HepG2 (cell line): ENCODE data around the gene ZBTB48. TPM values are rescaled to one million over a fixed set of nuclear protein-coding genes. Genes with fewer than 3 reads are reported as not detected.

Experiments used
- HNF1B ChIP-seq: sonication (generic); formaldehyde crosslinking; IDR thresholded peaks from 2 replicates; pipeline ENCODE4 v1.5.1; 2020; ENCODE audit warnings: mild to moderate bottlenecking, moderate library complexity, missing genetic modification reagents
- HNRNPK ChIP-seq: fragments of 200-400 bp; formaldehyde crosslinking; IDR thresholded peaks from 2 replicates; pipeline ENCODE4 v1.6.1; 2018; ENCODE audit warnings: low read length, low read depth, moderate library complexity, mild to moderate bottlenecking; ENCODE audit not compliant: poor library complexity, severe bottlenecking
- KDM3A ChIP-seq: IDR thresholded peaks from 2 replicates; pipeline ENCODE4 v1.6.1; 2018; ENCODE audit warnings: low read depth, missing compliant biosample characterization
- MBNL3 ChIP-seq: fragments of 250-450 bp; sonication (Bioruptor Pico); conservative IDR thresholded peaks from 2 replicates; pipeline ENCODE4 v1.8.0; 2022; ENCODE audit warnings: mild to moderate bottlenecking, inconsistent platforms
- PITX1 ChIP-seq: sonication (generic); formaldehyde crosslinking; IDR thresholded peaks from 2 replicates; pipeline ENCODE4 v1.5.1; 2020; ENCODE audit warnings: mild to moderate bottlenecking, missing genetic modification reagents
- PLRG1 ChIP-seq: fragments of 450-650 bp; conservative IDR thresholded peaks from 2 replicates; pipeline ENCODE4 v1.6.1; 2016
- SIN3B ChIP-seq: fragments of 150-350 bp; IDR thresholded peaks from 2 replicates; pipeline ENCODE4 v1.6.1; 2014; ENCODE audit warnings: low read length
- SYNCRIP ChIP-seq: fragments of 200-400 bp; formaldehyde crosslinking; IDR thresholded peaks from 2 replicates; pipeline ENCODE4 v1.6.1; 2018; ENCODE audit warnings: mild to moderate bottlenecking, low read depth, low read length; ENCODE audit not compliant: insufficient read depth
- TP53 ChIP-seq: sonication (generic); formaldehyde crosslinking; conservative IDR thresholded peaks from 2 replicates; pipeline ENCODE4 v1.4.0; 2020; ENCODE audit warnings: missing genetic modification reagents
- ZKSCAN8 ChIP-seq: IDR thresholded peaks from 2 replicates; pipeline ENCODE4 v1.6.1; 2016; ENCODE audit warnings: borderline replicate concordance, missing genetic modification reagents, missing compliant biosample characterization
- ZNF224 ChIP-seq: sonication (generic); formaldehyde crosslinking; IDR thresholded peaks from 2 replicates; pipeline ENCODE4 v1.5.0; 2020; ENCODE audit warnings: mild to moderate bottlenecking, missing genetic modification reagents
- ZNF317 ChIP-seq: sonication (generic); formaldehyde crosslinking; IDR thresholded peaks from 2 replicates; pipeline ENCODE4 v1.5.0; 2020; ENCODE audit warnings: mild to moderate bottlenecking, missing genetic modification reagents
- ZNF34 ChIP-seq: sonication (generic); formaldehyde crosslinking; IDR thresholded peaks from 2 replicates; pipeline ENCODE4 v1.4.0; 2020; ENCODE audit warnings: mild to moderate bottlenecking, missing genetic modification reagents, borderline replicate concordance
- ZNF431 ChIP-seq: sonication (generic); formaldehyde crosslinking; IDR thresholded peaks from 2 replicates; pipeline ENCODE4 v1.9.0; 2022; ENCODE audit warnings: missing genetic modification reagents, low read depth, mild to moderate bottlenecking, borderline replicate concordance
- ZNF562 ChIP-seq: sonication (generic); formaldehyde crosslinking; IDR thresholded peaks from 2 replicates; pipeline ENCODE4 v1.8.0; 2022; ENCODE audit warnings: missing genetic modification reagents, borderline replicate concordance
- ZNF577 ChIP-seq: sonication (generic); formaldehyde crosslinking; IDR thresholded peaks from 2 replicates; pipeline ENCODE4 v1.4.0; 2020; ENCODE audit warnings: mild to moderate bottlenecking, low read depth, missing genetic modification reagents, borderline replicate concordance
- ZNF652 ChIP-seq: IDR thresholded peaks from 2 replicates; pipeline ENCODE4 v1.6.1; 2016; ENCODE audit warnings: low read depth, borderline replicate concordance
- ZNF747 ChIP-seq: sonication (generic); formaldehyde crosslinking; IDR thresholded peaks from 2 replicates; pipeline ENCODE4 v1.8.1; 2023; ENCODE audit warnings: missing genetic modification reagents, mild to moderate bottlenecking, borderline replicate concordance
- ZNF83 ChIP-seq: sonication (generic); formaldehyde crosslinking; IDR thresholded peaks from 2 replicates; pipeline ENCODE4 v1.4.0; 2020; ENCODE audit warnings: missing genetic modification reagents, mild to moderate bottlenecking, borderline replicate concordance
- polyA plus RNA-seq, 8 experiments: library from polyadenylated mRNA; depleted of rRNA in 3 of 8; stranded (reverse) in 7 of 8; unstranded in 1 of 8; fragments of >200 nt; fragmentation: Illumina TruSeq in 4 of 8; extraction: Trizol in 4 of 8; gene quantifications; 2 replicates each; pipeline versions ENCODE4 v1.2.1 to v1.2.3, GENCODE V29; 2011 to 2016; ENCODE audit warnings: low read depth in 4 of 8, missing spikeins in 1 of 8, mixed read lengths in 1 of 8; ENCODE audit not compliant: insufficient read depth in 1 of 8
- total RNA-seq, 5 experiments: library from RNA; depleted of rRNA; stranded (reverse); fragments of >200 nt; fragmentation: Illumina TruSeq; extraction: Trizol; gene quantifications; 2 replicates each; pipeline ENCODE4 v1.2.3, GENCODE V29; 2016; ENCODE audit warnings: low read depth in 1 of 5
- TF ChIP-seq, protein P1 (sequence below): sonication (generic); formaldehyde crosslinking; IDR thresholded peaks from 2 replicates; pipeline ENCODE4 v1.9.0; 2022; ENCODE audit warnings: missing genetic modification reagents, mild to moderate bottlenecking, borderline replicate concordance
- TF ChIP-seq, protein P2 (sequence below): IDR thresholded peaks from 2 replicates; pipeline ENCODE4 v1.6.1; 2016; ENCODE audit warnings: low read depth, missing genetic modification reagents, missing compliant biosample characterization

The ZBTB48 gene
- total and polyA plus RNA-seq, 2 of the 13 experiments (the other 11 are each of a cell fraction or from before 2014, with no cell fraction given) = 13.0 to 17.1 TPM

DNA sequence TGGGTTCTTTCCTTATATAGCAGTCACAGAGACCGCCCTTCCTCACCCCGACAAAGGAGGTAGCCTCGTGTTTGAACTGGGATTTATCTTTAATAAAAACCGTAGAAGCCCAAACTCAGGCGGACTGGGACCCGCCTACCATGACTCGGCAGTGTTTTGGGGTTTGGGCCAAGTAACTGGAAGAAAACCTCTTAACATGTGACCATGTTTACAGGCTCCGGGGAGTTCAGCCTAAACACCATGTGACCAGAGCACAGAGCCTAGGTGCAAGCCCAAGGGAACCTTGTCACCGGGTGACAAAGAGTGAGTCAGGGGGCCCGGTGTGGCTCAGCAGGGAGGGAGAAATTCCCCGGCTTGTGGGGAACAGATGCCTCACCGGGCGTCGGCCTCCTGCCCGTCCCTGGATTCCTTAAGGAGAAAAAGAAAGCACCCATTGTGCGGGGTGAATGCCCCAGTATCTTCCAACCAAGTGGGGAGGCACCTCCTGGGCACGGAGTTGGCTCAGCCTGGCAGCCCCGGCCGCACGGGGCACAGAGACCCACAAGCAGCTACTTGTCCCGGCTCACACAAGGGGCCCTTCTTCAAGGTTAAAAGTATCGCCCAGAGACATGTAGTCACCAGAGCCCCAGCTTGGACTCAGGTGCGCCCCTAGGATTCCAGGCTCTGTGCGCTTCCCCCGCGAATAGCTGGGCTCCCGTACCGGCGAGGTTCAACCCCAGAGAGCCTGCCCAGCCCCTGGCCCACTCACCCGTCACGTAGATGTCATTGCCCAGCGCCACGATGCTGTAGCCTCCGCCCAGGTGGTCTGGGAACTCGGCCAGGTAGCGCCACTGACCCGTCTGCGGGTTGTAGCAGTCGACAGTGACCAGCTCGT lies 21.5 kb downstream of the ZBTB48 start (continued):
- TF ChIP-seq ZNF747 (CRISPR knock-in tag) = no peak
- TF ChIP-seq ZNF224 (CRISPR knock-in tag) = no peak
- no peak for TF ChIP-seq MBNL3
- TF ChIP-seq ZKSCAN8 (CRISPR knock-in tag) = no peak
- TF ChIP-seq PITX1 (CRISPR knock-in tag) = 0 out of 2 replicates have a peak, but pooled peaks have one; percentile 30
- 0 out of 2 replicates have a peak, but pooled peaks have one; percentile 31 for TF ChIP-seq ZNF317 (CRISPR knock-in tag)
- peak; percentile 31; the same call in 1 of the 2 replicates for TF ChIP-seq ZNF652 (CRISPR knock-in tag)
- TF ChIP-seq TP53 (CRISPR knock-in tag) = no peak
- TF ChIP-seq ZNF577 (CRISPR knock-in tag) = no peak
- TF ChIP-seq, protein P1, sequence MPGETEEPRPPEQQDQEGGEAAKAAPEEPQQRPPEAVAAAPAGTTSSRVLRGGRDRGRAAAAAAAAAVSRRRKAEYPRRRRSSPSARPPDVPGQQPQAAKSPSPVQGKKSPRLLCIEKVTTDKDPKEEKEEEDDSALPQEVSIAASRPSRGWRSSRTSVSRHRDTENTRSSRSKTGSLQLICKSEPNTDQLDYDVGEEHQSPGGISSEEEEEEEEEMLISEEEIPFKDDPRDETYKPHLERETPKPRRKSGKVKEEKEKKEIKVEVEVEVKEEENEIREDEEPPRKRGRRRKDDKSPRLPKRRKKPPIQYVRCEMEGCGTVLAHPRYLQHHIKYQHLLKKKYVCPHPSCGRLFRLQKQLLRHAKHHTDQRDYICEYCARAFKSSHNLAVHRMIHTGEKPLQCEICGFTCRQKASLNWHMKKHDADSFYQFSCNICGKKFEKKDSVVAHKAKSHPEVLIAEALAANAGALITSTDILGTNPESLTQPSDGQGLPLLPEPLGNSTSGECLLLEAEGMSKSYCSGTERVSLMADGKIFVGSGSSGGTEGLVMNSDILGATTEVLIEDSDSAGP (CRISPR knock-in tag) = no peak; the same call in 1 of the 2 replicates
- TF ChIP-seq ZNF83 (CRISPR knock-in tag) = no peak
- TF ChIP-seq HNF1B (CRISPR knock-in tag) = peak; percentile 41; the same call in 1 of the 2 replicates
- 0 out of 2 replicates have a peak, but pooled peaks have one; percentile 3 for TF ChIP-seq ZNF431 (CRISPR knock-in tag)
- no peak for TF ChIP-seq ZNF562 (CRISPR knock-in tag)
- TF ChIP-seq KDM3A (CRISPR knock-in tag) = no peak
- TF ChIP-seq ZNF34 = no peak
- TF ChIP-seq, protein P2, sequence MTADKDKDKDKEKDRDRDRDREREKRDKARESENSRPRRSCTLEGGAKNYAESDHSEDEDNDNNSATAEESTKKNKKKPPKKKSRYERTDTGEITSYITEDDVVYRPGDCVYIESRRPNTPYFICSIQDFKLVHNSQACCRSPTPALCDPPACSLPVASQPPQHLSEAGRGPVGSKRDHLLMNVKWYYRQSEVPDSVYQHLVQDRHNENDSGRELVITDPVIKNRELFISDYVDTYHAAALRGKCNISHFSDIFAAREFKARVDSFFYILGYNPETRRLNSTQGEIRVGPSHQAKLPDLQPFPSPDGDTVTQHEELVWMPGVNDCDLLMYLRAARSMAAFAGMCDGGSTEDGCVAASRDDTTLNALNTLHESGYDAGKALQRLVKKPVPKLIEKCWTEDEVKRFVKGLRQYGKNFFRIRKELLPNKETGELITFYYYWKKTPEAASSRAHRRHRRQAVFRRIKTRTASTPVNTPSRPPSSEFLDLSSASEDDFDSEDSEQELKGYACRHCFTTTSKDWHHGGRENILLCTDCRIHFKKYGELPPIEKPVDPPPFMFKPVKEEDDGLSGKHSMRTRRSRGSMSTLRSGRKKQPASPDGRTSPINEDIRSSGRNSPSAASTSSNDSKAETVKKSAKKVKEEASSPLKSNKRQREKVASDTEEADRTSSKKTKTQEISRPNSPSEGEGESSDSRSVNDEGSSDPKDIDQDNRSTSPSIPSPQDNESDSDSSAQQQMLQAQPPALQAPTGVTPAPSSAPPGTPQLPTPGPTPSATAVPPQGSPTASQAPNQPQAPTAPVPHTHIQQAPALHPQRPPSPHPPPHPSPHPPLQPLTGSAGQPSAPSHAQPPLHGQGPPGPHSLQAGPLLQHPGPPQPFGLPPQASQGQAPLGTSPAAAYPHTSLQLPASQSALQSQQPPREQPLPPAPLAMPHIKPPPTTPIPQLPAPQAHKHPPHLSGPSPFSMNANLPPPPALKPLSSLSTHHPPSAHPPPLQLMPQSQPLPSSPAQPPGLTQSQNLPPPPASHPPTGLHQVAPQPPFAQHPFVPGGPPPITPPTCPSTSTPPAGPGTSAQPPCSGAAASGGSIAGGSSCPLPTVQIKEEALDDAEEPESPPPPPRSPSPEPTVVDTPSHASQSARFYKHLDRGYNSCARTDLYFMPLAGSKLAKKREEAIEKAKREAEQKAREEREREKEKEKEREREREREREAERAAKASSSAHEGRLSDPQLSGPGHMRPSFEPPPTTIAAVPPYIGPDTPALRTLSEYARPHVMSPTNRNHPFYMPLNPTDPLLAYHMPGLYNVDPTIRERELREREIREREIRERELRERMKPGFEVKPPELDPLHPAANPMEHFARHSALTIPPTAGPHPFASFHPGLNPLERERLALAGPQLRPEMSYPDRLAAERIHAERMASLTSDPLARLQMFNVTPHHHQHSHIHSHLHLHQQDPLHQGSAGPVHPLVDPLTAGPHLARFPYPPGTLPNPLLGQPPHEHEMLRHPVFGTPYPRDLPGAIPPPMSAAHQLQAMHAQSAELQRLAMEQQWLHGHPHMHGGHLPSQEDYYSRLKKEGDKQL (CRISPR knock-in tag) = no peak
- TF ChIP-seq PLRG1 = no peak
- TF ChIP-seq SYNCRIP = no peak
- TF ChIP-seq SIN3B = no peak
- no peak for TF ChIP-seq HNRNPK
